CD1c-positive myeloid dendritic cell (primary cell): ENCODE results near the gene NEIL1.
"Not testable (repeated sequence)": the region's sequence is repeated elsewhere in the genome, so short reads cannot be mapped to it uniquely, and the experiment has no call there.

Experiments used
- DNase-seq: peaks from one replicate; pipeline ENCODE4 v3.0.0-alpha.2; 2016; ENCODE audit errors: extremely low spot score

The NEIL1 gene

GRCh38 chr15:75333654-75334419 lies 13.0 kb upstream of the NEIL1 start:
- not testable (repeated sequence) for DNase-seq

GRCh38 chr15:75335313-75335704 lies 11.5 kb upstream of the NEIL1 start:
- no peak for DNase-seq

DNA sequence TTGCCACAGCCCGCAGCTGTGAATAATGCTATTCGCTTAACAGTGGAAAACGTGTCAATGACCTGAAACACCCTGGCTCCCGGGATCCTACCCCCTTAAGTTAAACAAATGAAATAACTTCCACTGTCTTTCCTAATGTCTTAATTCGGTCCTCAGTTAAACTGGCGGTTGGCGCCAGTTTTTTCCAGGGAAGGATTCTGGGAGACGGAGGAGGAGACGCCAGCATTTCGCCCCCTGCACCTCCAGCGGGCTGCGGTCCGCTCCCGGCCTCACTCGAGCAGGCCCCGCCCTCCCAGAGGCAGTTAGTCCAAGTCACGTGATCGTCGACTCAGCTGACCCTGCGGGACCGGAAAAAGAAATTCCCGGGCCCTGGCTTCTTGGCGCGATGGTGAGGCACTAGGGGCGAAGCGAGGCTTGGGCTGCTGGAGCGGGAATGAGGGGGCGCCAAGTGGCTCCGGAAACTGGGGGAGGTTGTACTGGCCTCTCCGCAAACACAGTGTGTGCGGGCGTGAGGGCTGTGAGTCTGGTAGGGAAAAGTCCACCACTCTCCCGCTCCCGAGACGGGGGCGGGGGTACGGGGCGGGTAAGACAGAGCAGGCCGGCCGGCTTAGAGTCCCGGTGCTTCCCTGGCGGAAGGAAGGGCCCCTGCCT lies 11.0 kb upstream of the NEIL1 start, which contains the start of gene COMMD4:
Gene COMMD4 (plus strand): TSS at position 359 of the 651 bp plus-strand sequence. CDS start 27 bp downstream, at position 386.
- DNase-seq: peak; percentile 88

- no peak for DNase-seq
Observed at GRCh38 chr15:75338661-75339240, 8.1 kb upstream of the NEIL1 start.

DNA sequence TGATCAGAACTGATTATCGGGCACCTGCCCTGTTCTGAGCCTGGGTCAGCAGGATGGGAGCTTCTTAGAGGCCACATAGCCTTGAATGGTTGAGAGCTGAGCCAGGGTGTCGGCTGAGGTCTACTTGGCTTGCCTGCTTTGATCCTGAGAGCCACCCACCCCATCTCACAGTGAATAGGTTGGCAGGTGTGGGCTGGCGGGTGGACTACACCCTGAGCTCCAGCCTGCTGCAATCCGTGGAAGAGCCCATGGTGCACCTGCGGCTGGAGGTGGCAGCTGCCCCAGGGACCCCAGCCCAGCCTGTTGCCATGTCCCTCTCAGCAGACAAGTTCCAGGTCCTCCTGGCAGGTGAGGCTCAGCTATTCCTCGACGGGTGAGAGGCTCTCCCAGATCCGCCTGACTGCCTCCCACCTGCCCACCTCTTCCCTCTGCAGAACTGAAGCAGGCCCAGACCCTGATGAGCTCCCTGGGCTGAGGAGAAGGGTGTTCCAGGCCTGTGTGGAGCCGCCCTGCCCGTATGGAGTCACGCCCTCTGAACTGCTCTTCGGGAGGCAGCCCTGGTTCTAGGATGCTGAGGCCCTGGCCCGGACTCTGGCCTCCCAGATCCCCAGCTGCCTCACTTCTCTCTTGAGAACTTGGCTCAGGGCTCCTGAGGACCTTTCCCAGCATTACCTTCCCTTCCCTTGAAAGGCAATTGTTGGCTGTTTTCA lies 7.2 kb upstream of the NEIL1 start:
- DNase-seq: no peak

- DNase-seq: no peak
Observed at GRCh38 chr15:75342221-75342620, 4.6 kb upstream of the NEIL1 start.

- DNase-seq: not testable (repeated sequence)
Observed at GRCh38 chr15:75343953-75344352, 2.9 kb upstream of the NEIL1 start.

DNA sequence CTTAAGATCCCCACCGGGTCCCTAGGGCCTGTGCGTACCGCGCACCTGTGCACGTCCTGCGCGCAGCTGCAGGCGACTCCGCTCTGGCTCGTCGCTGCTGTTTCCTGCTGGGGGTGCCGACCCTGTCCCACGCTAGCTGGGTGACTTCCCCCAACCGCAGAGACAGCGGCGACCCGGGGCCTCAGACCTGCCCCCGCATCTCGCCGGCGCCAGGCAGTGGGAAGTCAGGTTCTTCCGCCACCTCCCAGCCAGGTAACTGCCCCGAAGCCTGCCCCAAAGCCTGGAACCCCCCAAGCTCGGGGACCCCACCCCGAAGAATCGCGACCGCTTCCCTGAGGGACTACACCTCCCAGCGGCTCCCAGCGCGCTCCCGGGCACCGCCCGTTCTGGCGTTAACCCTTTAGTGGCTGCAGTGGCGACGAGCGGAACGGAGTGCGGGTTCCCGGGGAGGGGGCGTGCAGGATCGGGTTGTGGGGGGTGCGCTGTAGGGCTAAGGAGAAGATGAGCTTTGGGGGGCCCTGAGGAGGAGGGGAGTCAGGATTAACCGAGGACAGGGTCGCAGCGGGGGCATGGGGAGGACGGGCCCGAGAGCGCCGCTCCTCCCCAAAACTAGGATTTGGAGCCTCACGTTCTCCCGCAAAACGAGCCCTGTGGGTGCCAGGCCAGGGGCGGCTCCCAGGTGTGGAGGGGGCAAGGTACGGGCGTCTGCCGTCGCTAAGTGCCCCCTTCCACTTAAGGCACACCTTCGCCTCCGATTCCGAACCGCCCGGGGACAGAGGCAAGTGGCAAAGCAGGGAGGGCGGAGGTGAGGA lies 589 bp downstream of the NEIL1 start:
- DNase-seq: peak; percentile 42

DNA sequence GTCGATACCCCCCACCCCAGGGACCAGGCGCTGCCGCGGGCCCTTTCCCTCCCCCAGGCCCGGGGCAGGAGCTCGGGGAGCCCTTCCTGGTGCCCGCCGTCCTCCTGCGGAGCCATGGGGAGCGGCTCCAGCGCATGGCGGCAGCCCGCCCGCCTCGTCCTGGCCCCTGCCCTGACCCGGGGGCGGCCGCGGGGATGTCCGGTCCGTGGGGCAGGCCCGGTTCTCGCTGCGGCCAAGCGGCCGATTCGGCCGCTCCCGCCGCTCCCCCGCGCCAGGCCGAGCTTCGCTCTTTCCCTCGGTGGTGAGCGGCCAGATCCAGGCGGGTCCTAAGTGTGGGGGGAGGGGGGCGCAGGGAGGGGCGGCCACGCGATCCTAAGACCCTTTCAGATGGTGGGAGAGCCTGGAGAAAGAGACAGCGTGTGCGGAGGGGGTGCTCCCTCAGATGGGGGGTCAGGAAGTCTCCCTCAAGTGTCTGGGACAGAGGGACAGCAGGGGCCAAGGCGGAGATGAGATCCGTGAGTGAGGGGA lies 1.3 kb downstream of the NEIL1 start:
- peak; percentile 14 for DNase-seq

DNA sequence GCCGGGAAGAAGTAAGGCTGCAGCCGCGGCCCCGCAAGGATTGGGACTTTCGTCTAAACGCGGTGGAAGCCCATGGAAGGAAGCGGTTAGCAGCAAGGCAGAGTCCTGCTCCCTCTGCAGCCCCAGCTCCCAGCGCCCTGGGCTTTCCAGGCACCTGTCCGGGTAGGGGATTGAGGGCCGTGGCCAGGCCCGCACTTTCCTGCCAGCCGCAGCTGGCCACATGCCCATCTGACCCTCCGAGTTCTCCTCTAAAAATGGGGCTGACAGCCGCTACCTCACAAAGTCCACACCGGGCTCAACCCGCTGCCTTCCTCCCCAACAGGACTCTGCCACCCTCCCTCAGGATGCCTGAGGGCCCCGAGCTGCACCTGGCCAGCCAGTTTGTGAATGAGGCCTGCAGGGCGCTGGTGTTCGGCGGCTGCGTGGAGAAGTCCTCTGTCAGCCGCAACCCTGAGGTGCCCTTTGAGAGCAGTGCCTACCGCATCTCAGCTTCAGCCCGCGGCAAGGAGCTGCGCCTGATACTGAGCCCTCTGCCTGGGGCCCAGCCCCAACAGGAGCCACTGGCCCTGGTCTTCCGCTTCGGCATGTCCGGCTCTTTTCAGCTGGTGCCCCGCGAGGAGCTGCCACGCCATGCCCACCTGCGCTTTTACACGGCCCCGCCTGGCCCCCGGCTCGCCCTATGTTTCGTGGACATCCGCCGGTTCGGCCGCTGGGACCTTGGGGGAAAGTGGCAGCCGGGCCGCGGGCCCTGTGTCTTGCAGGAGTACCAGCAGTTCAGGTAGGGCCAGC lies 1.9 kb downstream of the NEIL1 start:
- no peak for DNase-seq

- DNase-seq: not testable (repeated sequence)
Observed at GRCh38 chr15:75349351-75349669, 2.5 kb downstream of the NEIL1 start.

- peak; percentile 64 for DNase-seq
Observed at GRCh38 chr15:75349851-75350588, 3.2 kb downstream of the NEIL1 start.

GRCh38 chr15:75350601-75351361 lies 3.9 kb downstream of the NEIL1 start:
- no peak for DNase-seq

DNA sequence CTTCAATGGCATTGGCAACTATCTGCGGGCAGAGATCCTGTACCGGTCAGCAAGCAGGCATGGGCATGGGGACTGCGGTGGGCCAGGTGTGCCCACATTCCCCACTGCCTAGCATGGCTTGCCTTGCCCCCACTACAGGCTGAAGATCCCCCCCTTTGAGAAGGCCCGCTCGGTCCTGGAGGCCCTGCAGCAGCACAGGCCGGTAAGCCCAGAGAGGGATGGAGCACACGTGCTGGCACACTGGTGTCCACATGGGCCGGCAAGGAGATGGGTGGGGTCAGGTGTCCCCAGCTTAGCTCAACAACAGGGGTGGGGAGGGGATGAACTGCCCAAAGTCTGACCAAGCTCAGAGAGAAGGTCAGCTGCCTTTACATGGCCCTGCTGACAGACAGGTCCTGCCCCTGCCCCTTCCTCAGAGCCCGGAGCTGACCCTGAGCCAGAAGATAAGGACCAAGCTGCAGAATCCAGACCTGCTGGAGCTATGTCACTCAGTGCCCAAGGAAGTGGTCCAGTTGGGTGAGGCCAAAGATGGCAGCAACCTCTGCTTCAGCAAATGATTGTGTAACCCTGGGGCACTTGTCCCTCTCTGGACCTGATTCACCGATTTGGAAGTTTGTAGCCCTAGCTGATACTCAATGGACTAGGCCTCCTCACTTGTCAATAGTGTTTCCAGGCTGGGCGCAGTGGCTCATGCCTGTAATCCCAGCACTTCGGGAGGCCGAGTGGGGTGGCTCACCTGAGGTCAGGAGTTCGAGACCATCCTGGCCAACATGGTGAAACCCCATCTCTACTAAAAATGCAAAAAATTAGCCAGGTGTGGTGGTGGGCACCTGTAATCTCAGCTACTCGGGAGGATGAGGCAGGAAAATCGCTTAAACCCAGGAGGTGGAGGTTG lies 5.6 kb downstream of the NEIL1 start:
- DNase-seq: no peak

- DNase-seq: no peak
Observed at GRCh38 chr15:75353604-75354003, 6.8 kb downstream of the NEIL1 start.

DNA sequence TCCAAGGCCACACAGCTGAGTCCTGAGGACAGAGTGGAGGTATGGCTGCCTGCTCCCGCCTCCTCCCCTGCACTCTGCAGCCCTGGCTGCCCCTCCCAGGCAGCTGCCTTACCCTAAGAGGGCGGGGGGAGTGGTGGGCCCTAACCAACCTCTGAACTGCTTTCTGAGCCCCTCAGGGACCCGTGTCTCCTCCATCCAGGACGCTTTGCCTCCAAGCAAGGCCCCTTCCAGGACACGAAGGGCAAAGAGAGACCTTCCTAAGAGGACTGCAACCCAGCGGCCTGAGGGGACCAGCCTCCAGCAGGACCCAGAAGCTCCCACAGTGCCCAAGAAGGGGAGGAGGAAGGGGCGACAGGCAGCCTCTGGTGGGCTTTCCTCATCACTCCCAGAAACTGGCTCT lies 7.6 kb downstream of the NEIL1 start:
- no peak for DNase-seq

DNA sequence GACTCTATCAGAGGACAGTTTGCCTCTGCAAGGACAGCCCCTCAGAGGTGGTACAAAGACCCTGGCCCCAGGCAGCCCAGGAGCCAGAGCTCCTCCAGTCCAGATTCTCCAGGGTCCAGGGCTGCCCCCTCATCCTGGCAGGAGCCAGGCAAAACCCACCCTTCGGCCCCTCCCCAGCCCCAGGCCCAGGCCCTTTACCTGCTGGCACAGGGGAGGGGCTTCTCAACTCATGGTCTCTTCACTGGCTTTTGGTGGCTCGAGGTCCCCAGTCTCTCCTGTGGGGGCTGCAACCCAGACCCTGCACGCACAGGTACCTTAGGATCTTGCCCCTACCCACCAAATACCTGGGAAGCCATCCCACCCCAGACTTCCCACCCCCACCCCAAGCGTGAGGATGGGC lies 8.5 kb downstream of the NEIL1 start:
- DNase-seq: no peak

GRCh38 chr15:75356006-75356405 lies 9.2 kb downstream of the NEIL1 start:
- DNase-seq: no peak
